ENCODE data around the gene ROBO2.

DNA sequence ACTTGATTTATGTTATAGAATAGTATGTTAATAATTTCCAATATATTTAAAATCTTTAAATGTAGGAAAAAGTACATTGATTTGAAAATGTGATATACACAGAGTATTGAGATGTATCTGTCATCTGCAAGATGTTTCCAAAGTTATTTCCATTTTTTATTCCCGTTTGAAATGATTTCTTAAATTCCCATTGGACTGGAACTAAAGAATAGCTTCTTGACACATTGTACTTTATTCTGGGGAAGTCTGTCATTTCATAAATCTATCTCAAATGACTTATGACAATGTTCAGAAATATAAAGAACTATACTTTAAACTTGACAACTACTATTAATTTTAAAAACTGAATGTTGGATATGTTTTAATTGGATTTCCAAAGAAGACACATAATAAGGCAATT is 489.6 kb downstream of the ROBO2 start:
- no peak for TF ChIP-seq CTCF (IDR thresholded peaks at IDR 0.05; ENCODE audit: poor library complexity, severe bottlenecking)
- peak; percentile 77 for TF ChIP-seq REST (IDR thresholded peaks at IDR 0.05; ENCODE audit: borderline replicate concordance)
- peak; percentile 27 for TF ChIP-seq POLR2AphosphoS5 (IDR thresholded peaks at IDR 0.05)
- TF ChIP-seq EZH2 (IDR thresholded peaks at IDR 0.05; ENCODE audit: borderline replicate concordance, insufficient read depth, low read length, poor library complexity, severe bottlenecking), result no peak
- TF ChIP-seq MXI1 (conservative IDR thresholded peaks at IDR 0.05; ENCODE audit: poor library complexity, severe bottlenecking), result no peak
- peak; percentile 80 for TF ChIP-seq EP300 (conservative IDR thresholded peaks at IDR 0.05; ENCODE audit: poor library complexity, severe bottlenecking)
